ENCODE measurements around the gene RABEPK. TPM values are rescaled to one million over a fixed set of nuclear protein-coding genes. Genes with fewer than 3 reads are reported as not detected.

Gene RABEPK
- total and polyA plus RNA-seq, 2 donors from 2014 or later, result 12.6 to 24.8 TPM

Other genes starting within 250 kb of the RABEPK start
- gene SCAI, start 57.0 kb upstream of the RABEPK start, total RNA-seq, result 6.9 TPM
- 1.4 TPM for gene SCAI, start 57.0 kb upstream of the RABEPK start, polyA plus RNA-seq (ENCODE audit: insufficient read depth, low read depth, low replicate concordance)
- gene PPP6C, start 10.7 kb upstream of the RABEPK start, total RNA-seq, result 43.9 TPM
- gene PPP6C, start 10.7 kb upstream of the RABEPK start, polyA plus RNA-seq (ENCODE audit: insufficient read depth, low read depth, low replicate concordance), result 30.4 TPM
- gene HSPA5, start 40.8 kb downstream of the RABEPK start, total RNA-seq, result 358 TPM
- 289 TPM for gene HSPA5, start 40.8 kb downstream of the RABEPK start, polyA plus RNA-seq (ENCODE audit: insufficient read depth, low read depth, low replicate concordance)
- gene GAPVD1, start 61.3 kb downstream of the RABEPK start, total RNA-seq, result 44.8 TPM
- gene GAPVD1, start 61.3 kb downstream of the RABEPK start, polyA plus RNA-seq (ENCODE audit: insufficient read depth, low read depth, low replicate concordance), result 6.9 TPM

Data from kidney (tissue), 2 donors.